NT2/D1 (cell line): ENCODE data around the gene OSMR.

Experiments
- SUZ12 ChIP-seq: IDR thresholded peaks from 2 replicates; pipeline ENCODE4 v1.6.1; 2011; ENCODE audit not compliant: insufficient read length, insufficient read depth; ENCODE audit errors: extremely low read depth
- ZNF274 ChIP-seq: IDR thresholded peaks from 2 replicates; pipeline ENCODE4 v1.6.1; 2011; ENCODE audit warnings: mild to moderate bottlenecking, low read depth, low read length

DNA sequence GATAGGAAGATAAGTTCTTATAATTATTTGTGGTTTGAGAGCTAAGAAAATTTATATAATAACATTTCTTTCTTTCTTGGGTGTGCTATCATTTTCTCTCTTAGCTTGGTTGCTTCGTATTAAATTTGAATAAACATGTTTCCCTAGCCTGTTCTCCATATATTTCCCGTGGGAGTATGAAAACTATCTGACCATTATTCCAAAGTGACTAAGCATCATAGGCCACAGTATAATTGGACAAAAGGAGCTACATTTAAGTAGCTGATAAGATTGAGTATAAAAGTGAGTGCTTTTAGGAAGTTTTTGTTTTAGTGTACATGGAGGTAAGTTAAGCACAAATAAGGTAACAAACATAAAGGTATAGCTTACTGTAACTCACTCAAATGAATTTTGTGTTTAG, 8.4 kb upstream of the OSMR start:
- TF ChIP-seq ZNF274 (no peak), SUZ12 (no peak)
